Activated gamma-delta T cell treated with anti-CD3 and anti-CD28 coated beads, Interleukin-2, amount 50 U/mL, for 16 hours (primary cell): ENCODE data around the gene CD209.
"Not testable (repeated sequence)": the region's sequence is repeated elsewhere in the genome, so short reads cannot be mapped to it uniquely, and the experiment has no call there.

Experiments used
- DNase-seq: peaks from one replicate; pipeline ENCODE4 v3.0.0-alpha.2; 2020; ENCODE audit warnings: low read depth

The CD209 gene

DNA sequence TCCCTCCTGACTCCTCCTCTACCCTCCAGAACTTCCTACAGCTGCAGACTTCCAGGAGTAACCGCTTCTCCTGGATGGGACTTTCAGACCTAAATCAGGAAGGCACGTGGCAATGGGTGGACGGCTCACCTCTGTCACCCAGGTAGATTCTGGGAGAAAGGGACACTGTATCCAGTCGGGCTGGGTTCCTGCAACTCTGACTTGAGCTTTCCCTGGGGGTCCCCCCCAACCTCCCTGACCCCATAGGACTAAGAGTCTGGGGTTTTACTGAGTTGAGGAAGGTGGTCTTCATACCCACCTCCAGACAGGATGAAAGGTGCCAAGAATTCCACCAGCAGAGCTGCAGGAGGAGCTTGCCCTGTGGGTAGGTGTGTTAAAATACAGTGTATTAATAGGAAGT is 20.2 kb upstream of the CD209 start:
- DNase-seq, result no peak

DNA sequence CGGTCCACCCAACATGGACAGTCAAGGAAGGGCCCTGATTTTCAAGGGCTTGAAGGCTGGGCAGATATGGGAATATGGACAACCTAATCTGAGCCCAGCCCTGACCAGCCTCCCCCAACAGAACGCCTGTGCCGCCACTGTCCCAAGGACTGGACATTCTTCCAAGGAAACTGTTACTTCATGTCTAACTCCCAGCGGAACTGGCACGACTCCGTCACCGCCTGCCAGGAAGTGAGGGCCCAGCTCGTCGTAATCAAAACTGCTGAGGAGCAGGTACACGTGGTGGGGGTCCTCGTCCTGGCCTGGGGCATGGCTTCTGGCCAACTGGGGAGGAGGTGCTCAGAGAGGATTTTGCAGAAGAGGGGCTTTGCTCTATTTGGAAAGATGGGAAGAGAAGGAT is 19.2 kb upstream of the CD209 start:
- DNase-seq, result no peak

DNA sequence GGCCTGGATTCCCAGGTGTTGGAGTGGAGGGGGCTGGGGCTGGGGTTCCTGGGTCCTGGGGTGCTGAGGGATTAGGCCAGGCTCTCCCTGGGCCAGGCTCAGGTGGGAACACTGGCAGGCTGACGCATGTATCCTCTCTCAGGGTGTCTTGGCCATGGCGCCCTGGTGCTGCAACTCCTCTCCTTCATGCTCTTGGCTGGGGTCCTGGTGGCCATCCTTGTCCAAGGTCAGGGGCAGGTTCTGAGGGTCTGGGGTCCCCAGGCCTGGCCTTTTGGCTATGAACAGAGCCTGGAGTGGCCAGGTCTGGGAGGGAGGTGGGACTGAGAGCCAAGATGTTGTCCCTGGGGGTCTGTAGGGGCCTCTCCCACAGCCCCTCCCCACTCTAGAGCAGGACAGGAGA is 17.7 kb upstream of the CD209 start:
- not testable (repeated sequence) for DNase-seq

DNA sequence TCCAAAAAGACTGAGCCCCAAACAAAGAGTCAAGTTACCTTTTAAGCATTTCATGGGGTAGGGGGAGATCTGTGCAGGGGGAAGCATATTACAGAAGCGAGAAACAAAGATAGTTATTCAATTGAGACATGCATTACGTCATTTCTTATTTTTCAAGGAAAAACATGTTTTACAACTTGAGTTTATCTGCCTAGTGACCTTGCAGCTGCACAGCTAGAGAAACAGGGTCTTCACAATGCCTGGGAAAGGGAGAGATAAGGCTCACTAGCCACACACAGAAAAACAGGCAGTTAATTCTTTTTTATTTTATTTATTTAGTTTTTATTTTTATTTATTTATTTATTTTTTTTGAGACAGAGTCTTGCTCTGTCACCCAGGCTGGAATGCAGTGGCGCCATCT is 16.8 kb upstream of the CD209 start:
- DNase-seq, result not testable (repeated sequence)

DNA sequence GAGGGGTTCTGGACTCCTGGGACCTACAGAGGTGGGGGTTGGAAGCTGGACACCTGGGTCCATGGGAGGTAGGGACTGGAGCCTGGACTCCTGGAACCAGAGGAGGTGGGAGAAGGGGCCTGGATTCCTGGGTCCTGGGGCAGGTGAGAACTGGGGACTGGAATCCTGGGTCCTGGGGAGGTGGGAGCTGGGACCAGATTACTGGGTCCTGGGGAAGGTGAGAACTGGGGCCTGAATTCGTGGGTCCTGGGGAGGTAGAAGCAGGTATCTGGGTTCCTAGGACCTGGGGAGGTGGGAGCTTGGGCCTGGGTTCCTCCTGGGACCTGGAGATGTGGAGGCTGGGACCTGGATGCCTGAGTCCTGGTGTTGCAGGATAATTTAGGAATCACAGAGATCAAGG is 16.4 kb upstream of the CD209 start:
- DNase-seq, result no peak

DNA sequence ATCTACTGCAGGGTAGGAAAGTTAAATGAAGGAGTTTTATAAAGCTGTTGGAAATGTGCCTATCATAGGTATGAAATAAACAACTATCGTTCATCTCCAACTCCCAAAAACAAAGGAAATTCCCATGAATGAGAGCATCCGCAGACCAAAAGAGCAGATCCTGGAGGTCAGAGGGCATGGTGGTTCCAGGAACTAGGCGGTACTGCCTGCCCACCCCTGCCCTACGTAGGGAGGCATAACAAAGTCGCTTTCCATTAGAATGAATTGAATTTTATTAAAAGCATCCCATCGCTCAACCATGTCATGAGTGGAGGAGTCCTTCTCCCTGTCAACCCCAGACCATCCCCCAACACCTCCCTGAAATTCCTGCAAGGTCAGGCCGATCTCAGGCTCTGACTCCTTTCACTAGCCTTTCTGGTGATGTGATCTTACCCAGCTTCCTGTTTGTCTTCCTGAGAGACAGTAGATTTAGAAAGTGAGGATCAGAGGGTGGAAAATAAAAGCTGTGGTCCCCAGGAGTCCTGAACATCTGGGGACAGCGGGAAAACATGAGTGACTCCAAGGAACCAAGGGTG is 15.5 kb upstream of the CD209 start, which contains the start of gene CLEC4M:
CLEC4M (plus strand) TSS at position 525 of the 575 bp plus-strand sequence; CDS start at position 549, 24 bp downstream.
- DNase-seq, result no peak

DNA sequence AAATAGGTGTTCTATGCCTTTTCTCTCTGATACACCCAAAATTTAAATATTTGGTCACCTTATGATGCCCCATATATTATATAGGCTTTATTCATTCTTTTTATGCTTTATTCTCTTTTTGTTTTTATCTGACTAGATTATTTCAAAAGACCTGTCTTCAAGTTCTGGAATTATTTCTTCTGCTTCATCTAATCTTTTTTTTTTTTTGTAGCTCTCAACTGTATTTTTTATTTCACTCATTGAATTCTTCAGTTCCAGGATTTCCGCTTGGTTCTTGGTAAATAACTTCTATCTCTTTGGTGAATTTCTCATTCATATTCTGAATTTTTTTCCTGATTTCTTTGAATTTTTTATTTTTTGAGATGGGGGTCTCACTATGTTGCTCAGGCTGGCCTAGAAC is 11.8 kb upstream of the CD209 start:
- no peak for DNase-seq

DNA sequence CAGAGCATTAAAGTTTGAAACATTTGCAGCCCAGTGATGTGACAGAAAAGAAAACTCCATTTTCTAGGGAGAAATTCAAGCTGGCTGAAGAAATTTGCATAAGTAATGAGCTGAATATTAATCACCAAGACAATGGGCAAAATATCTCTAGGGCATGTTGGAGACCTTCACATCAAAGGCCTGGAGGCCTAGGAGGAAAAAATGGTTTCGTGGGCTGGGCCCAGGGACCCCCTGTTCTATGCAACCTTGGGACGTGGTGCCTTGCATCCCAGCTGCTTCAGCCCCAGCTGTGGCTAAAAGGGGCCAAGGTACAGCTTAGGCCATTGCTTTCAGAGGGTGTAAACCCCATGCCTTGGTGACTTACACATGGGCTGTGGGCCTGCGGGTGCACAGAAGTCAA is 10.0 kb upstream of the CD209 start:
- no peak for DNase-seq

DNA sequence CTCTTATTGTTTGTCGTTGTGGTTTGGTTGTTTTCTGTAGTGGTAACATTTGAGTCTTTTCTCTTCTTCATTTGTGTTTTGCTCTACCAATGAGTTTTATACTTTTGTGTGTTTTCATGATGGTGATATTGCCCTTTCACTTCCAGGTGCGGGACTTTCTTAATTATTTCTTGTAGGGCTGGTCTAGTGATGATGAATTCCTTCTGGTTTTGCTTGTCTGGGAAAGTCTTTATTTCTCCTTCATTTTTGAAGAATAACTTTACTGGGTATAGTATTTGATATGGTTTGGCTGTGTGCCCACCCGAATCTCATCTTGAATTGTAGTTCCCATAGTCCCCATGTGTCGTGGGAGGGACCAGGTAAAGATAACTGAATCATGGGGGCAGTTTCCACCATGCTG is 8.9 kb upstream of the CD209 start:
- DNase-seq, result no peak

DNA sequence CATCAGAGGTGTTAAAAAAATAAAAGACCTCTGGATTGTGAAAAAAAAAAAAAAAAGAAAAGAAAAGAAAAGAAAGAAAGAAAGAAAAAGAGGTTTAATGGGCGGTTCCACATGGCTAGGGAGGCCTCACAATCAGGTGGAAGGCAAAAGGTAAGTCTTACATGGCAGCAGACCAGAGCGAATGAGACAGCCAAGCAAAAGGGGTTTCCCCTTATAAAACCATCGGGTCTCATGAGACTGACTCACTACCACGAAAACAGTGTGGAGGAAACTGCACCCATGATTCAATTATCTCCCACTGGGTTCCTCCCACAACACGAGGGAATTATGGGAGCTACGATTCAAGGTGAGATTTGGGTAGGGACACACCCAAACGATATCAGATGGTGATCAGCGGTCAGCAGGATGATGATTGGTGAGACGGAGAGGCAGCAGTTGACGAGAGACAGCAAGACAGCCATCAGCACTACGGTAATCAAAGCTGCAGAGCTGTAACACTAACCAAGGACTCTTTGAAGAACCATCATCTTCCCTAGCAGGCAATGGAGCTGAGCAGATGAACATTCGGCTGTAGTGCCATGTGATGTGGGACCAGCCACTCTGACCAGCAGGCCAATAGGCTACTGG is 3.9 kb upstream of the CD209 start:
- DNase-seq, result no peak

DNA sequence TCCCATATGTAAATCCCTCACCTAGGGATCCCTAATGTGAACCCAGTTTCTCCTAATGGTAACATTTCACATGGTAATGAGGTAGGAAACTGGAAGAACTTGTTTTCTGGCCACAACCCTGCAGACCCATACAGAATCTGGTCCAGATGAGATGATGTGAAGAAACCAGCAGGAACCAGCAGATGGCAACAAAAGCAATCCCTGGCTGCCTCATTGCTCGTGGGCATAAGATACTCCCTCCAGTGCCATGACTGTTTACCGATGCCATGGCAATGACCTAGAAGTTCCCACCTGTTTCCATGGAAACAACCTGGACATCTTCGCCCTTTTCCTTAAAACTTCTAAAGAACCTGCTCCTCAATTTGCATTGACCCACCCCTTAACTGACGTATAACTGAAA is 1.4 kb upstream of the CD209 start:
- DNase-seq, result no peak

DNA sequence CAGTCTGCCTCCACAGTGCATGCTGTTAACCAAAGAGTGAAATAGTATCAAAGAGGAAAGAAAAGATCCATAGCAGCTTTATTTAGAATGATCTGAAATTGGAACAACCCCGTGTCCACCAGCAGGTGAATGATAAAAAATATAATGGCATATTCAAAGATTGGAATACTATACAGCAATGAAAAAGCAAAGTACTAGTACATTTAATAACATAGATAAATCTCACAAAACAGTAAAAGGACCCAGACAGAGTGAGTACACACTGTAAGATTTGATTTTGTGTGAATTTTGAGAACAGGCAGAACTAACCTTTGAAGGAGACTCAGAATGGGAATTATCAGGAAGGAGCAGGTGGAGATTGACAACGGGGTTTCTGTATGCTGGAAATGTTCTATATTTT is 837 bp upstream of the CD209 start:
- DNase-seq, result no peak

DNA sequence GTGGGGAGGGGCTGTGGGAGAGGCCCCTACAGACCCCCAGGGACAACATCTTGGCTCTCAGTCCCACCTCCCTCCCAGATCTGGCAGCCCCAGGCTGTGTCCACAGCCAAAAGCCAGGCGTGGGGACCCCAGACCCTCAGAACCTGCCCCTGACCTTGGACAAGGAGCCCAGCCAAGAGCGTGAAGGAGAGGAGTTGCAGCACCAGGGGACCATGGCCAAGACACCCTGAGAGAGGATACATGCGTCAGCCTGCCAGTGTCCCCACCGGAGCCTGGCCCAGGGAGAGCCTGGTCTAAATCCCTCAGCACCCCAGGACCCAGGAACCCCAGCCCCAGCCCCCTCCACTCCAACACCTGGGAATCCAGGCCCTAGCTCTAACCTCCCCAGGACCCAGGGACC is 1.0 kb downstream of the CD209 start:
- not testable (repeated sequence) for DNase-seq

DNA sequence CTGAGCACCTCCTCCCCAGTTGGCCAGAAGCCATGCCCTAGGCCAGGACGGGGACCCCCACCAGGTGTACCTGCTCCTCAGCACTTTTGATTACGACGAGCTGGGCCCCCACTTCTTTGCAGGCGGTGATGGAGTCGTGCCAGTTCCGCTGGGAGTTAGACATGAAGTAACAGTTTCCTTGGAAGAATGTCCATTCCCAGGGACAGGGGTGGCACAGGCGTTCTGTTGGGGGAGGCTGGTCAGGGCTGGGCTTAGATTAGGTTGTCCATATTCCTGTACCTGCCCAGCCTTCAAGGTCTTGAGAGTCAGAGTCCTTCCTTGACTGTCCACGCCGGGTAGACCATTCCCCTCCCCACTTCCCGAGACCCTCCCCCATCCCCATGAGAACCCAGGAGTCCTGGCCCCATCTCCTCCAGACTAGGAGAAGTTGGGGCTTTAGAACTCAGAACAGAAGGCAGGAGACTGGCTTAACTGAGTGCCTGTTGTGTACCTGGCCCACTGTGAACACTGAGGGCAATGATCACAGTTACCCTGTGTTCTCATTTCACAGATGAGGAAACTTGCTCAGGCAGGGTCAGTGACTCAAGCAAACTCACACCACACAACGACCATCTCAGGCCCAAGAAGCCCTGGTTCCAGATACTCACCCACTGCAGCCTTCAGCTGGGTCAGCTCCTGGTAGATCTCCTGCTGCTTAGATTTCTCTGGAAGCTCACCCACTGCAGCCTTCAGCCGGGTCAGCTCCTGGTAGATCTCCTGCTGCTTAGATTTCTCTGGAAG is 2.3 kb downstream of the CD209 start:
- DNase-seq, result no peak

DNA sequence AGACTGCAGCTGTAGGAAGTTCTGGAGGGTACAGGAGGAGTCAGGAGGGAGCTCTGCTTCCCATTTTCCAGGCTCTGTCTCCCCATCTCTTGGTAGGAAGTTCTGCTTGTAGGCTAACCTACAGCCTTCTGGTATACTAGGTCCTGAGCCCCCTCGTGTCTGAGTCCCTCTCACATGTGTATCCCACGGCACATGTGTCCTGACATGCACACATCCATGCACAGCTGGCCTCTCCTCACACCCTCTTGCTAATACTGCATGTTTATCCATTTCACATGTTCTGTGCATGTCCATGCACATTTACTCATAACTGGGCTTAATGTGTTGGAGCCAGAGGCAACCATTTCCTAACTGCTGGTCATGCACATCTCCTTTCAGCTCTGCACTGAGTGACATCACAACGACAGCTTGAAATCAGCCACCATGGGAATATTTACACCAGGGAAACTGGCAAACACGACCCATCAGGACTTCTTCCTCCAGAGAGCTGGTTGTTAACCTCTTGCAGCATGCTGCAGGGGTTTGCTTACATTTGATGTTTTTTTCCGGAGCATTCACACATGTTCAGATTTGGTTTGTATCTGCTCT is 3.0 kb downstream of the CD209 start:
- no peak for DNase-seq

DNA sequence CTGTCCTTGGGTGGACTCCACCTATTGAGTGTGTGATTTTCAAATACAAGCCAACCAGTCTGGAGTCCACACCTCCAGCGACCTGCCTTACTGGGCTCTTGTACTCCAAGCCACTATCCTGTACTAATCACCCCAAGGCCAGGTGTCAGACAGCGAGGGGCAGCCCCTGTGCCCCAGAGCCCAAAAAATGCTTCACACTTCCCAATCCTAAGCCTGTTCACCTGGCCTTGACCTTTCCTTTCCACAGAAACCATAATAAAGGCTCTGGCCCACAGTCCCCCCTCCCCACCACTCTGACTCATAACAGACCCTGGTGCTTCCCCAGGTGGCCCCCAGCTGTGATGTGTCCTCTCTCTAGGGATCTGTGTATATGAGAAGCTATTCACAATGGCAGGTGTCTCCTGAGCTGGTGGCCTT is 3.9 kb downstream of the CD209 start:
- DNase-seq, result no peak

DNA sequence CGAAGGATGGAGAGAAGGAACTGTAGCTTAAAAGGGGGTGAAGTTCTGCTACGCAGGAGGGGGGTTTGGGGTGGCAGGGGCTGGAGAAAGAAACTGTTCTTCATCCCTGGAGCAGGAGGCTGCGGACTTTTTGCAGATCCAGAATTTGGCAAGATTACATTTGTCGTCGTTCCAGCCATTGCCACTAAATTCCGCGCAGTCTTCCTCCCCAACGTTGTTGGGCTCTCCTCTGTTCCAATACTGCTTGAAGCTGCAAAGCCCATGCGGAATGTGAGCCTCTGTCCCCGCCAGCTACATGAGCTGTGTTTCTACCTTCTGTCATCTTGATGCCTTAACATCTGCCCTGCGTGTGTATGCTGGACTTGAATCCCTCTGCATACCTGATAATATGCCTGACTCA is 4.3 kb downstream of the CD209 start:
- DNase-seq, result no peak

DNA sequence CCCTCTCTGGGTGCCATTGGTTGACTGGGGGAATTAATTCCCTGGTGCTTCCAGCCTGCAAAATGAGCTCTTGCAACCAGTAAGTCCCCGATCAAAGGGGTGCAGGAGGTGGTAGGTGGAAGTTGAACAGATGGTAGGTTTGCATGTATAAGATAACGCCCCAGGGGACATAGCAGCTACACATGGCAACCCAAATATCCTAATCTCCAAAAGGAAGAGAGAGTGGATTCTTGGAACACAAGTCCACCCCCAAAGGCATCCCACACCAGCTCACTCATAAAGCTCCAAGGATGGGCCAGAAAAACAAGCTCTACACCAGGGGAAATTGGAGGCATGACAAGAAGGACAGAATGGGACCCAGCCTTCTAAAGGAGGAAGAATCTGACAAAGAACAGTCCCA is 4.8 kb downstream of the CD209 start:
- DNase-seq, result no peak

DNA sequence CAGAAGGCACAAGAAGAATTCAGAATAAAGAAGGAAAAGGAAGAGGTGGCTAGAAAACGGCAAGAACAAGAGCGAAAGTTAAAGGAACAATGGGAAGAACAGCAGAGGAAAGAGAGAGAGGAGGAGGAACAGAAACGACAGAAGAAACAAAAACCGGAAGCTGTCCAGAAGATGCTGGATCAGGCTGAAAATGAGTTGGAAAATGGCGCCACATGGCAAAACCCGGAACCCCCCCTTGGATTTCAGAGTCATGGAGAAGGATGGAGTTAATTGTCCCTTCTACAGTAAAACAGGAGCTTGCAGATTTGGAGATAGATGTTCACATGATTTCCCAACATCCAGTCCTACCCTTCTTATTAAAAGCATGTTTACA is 6.7 kb downstream of the CD209 start:
- no peak for DNase-seq

DNA sequence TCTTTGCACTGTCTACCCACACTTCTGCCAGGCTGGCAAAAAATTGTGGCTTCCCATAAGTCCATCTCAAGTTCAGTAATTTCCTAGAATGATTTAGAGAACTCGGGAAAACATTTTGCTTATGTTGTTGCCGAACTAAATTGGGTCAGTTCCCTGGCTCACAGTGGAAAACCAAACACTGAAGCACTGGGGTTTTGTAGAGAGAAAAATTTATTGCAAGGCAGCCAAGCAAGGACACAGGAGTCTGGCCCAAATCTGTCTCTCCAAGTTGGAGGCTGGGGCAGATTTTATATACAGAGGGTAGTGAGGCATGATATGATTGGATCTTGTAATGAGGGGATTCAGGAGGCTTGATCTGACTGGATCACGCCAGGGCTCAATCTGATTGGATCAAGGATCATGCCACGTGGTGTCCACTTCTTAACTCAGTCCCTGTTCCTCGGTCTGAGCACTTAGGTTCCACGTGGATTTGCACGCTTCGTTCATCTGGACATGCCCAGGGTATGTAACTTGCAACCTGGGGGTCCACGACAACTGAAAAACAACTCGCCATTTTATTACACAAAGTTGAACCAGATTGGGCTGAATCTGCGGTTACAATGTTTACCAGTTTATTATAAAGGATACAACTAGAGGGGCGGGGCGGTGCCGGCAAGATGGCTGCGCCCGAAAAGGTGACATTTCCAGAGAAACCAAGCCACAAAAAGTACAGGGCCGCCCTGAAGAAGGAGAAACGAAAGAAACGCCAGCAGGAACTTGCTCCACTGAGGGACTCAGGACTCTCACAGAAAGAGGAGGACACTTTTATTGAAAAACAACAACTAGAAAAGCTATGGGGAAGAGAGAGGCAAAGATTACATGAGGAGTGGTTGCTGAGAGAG is 7.3 kb downstream of the CD209 start:
- no peak for DNase-seq

DNA sequence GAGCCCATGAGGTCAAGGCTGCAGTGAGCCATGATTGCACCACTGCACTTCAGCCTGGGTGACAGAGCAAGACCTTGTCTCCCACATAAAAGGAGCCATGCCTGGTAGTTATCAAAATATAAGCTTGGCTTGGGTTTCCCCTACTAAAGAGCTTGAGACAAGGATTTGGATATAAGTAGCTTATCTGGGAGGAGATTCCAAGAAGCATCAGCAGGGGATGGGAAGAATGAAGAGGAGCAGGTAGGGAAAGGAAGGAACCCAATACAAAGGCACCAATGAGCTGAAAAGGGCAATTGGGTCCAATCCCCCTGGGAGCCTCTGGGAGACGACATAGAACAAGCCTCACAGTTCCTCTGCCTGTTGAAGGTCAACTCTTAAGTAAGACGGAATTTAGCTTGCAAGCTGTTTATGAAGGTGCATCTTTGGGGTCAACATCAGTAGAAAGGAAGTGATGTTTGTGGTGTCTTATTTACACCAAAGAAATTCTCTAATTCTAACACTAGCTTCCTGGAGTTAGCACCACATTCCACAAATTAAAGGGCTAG is 8.1 kb downstream of the CD209 start:
- no peak for DNase-seq

DNA sequence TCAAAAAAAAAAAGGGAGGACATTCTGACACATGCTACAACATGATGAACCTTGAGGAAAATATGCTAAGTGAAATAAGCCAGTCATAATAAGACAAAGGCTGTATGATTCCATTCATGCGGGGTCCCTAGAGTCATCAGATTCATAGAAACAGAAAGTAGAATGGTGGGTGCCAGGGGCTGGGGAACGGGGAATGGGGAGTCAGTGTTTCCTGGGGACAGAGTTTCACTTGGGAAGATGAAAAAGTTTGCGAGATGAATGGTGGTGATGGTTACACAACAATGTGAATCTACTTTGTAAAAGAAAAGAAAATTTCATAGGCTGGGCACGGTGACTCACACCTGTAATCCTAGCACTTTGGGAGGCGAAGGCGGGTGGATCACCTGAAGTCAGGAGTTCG is 9.3 kb downstream of the CD209 start:
- no peak for DNase-seq
